ENCODE results near the gene NAV3. TPM values are rescaled to one million over a fixed set of nuclear protein-coding genes. Genes with fewer than 3 reads are reported as not detected.

Gene NAV3
- total and polyA plus RNA-seq, 2 of the 4 experiments (the other 2 are of a cell fraction): 25.5 to 106 TPM

DNA sequence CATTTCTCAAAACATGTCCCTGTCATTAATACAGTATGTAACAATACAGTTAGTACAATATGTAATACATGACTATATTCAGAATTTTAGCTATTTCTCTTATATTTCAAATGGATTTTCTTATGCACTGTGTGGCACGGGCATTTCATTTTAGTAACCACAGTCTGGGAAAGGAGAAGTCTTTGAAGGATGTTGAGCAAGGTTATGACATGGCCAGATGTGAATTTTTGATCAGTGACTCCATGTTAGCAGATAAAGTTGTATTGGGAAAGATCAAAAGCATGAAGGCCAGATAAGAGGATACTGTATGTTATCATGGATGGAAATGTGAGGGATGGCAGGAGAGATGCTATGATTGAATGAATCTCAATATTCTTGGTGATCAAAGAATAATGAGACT lies 285.2 kb downstream of the NAV3 start:
- H3K4me2 ChIP-seq (ENCODE audit: low read depth, low read length): no peak overlapping the region
- no peak overlapping the region for H4K8ac ChIP-seq (ENCODE audit: low read depth in 2 of 2, low read length in 2 of 2)
- H3K9ac ChIP-seq (ENCODE audit: low read depth, low read length): no peak overlapping the region
- in situ Hi-C loops (cut with MboI; ENCODE audit: low sequenced_read_pairs) (loop anchor here (10.0 kb wide), 1 partner anchor 111 kb away; no protein-coding TSS in a partner anchor), intact Hi-C loops (cut with micrococcal nuclease) (no loop called here), dilution Hi-C loops (cut with HindIII; ENCODE audit: low sequenced_read_pairs, unreplicated experiment) (no loop called here)
- H2BK20ac ChIP-seq (ENCODE audit: low read depth, low read length): no peak overlapping the region
- no peak overlapping the region for H2AFZ ChIP-seq (replicated peaks; ENCODE audit: low read length, poor library complexity)
- peak; percentile 20 for DNase-seq
- H3K9me3 ChIP-seq (ENCODE audit: control insufficient read depth, insufficient read depth, low read length): peaks cover 2% of the 10 kb centered on the region; the same call in 1 of the 2 replicates
- ChIA-PET CTCF (no interaction called here), POLR2A (ENCODE audit: unreplicated experiment) (no interaction called here)
- H3K18ac ChIP-seq (ENCODE audit: low read depth, low read length): no peak overlapping the region
- no peak overlapping the region for H4K91ac ChIP-seq (ENCODE audit: insufficient read depth, low read depth, low read length)
- no TSS peak for BruUV-seq (replicated peaks)
- no peak overlapping the region for H3K4me3 ChIP-seq (ENCODE audit: insufficient read depth, low read depth, low read length)
- peaks cover 12 to 13% of the 10 kb centered on the region in 2 experiments; a peak in 3 of 4 replicates for H3K79me1 ChIP-seq (ENCODE audit: low read depth in 1 of 2, low read length in 2 of 2)
- ATAC-seq (ENCODE audit: low read depth): peak; percentile 29; the same call in 1 of the 2 replicates
- no peak overlapping the region for H2BK120ac ChIP-seq (ENCODE audit: low read depth, low read length)
- no peak overlapping the region for H3K27ac ChIP-seq (ENCODE audit: insufficient read depth, low read length)
- H2BK15ac ChIP-seq (ENCODE audit: low read depth, low read length): no peak overlapping the region
- peaks cover 3% of the 10 kb centered on the region; the same call in 1 of the 2 replicates for H3K9me1 ChIP-seq (ENCODE audit: insufficient read depth, low read length)
- H3K4me1 ChIP-seq (ENCODE audit: control insufficient read depth, insufficient read depth, low read length): no peaks in the 10 kb centered on the region; the same call in 1 of the 2 replicates
- H2AK5ac ChIP-seq (ENCODE audit: low read depth, low read length): no peak overlapping the region
- H3K14ac ChIP-seq (replicated peaks; ENCODE audit: low read depth, low read length): no peak overlapping the region
- H3K27me3 ChIP-seq (ENCODE audit: control insufficient read depth, insufficient read depth, low read length): no peaks in the 10 kb centered on the region
- no peak overlapping the region for H2BK5ac ChIP-seq (ENCODE audit: low read depth, low read length, poor library complexity, severe bottlenecking)
- H3K4ac ChIP-seq (ENCODE audit: low read depth, low read length): no peak overlapping the region
- H2AK9ac ChIP-seq (replicated peaks; ENCODE audit: low read depth, low read length, poor library complexity): no peak overlapping the region
- H4K5ac ChIP-seq (ENCODE audit: low read depth, low read length): no peak overlapping the region
- peak; percentile 35; the same call in 1 of the 2 replicates for TF ChIP-seq CEBPB (IDR thresholded peaks at IDR 0.05; ENCODE audit: low read depth, low read length)
- no peak for TF ChIP-seq MAFK (IDR thresholded peaks at IDR 0.05; ENCODE audit: low read depth, low read length)
- H4K20me1 ChIP-seq (ENCODE audit: insufficient read depth, low read length): no peaks in the 10 kb centered on the region
- H3K56ac ChIP-seq (ENCODE audit: extremely low read depth, insufficient read depth, low read length): no peak overlapping the region
- H3K23ac ChIP-seq (ENCODE audit: low read depth, low read length): peak overlapping the region; percentile 13; the same call in 1 of the 2 replicates
- WGBS, 2 experiments (ENCODE audit: extremely low coverage in 2 of 2, insufficient read length in 1 of 2): no CpG with 5 or more reads among the region's 1 CpG
- peaks cover 7% of the 10 kb centered on the region for H3K36me3 ChIP-seq (ENCODE audit: control insufficient read depth, insufficient read depth, low read length)

Data from IMR-90 (cell line).